ENCODE data around the gene LRIT3.
"Not testable (repeated sequence)": the region's sequence is repeated elsewhere in the genome, so short reads cannot be mapped to it uniquely, and the experiment has no call there.

Gene LRIT3

DNA sequence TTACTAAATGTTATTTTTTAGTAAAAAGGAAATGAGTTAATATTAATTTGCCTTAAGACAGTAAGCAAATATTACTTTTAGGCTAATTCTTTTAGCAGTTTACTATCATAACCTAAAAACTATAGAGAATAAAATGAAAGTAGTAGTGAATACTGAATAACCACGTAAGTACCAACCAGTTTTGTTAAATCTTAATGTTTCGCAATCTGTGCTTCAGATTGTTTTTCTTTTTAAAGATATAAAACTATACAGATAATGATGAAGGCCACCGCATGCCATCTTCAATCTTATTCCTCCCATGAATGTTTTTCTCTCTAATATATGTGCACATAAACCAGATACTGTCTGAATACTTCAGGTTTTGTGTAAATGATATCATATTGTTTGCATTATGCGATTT is 14.2 kb upstream of the LRIT3 start:
- POLR2A ChIA-PET = no interaction called here
- no peak overlapping the region for H3K4me3 ChIP-seq (ENCODE audit: low read depth, low read length)
- TF ChIP-seq, protein P1, sequence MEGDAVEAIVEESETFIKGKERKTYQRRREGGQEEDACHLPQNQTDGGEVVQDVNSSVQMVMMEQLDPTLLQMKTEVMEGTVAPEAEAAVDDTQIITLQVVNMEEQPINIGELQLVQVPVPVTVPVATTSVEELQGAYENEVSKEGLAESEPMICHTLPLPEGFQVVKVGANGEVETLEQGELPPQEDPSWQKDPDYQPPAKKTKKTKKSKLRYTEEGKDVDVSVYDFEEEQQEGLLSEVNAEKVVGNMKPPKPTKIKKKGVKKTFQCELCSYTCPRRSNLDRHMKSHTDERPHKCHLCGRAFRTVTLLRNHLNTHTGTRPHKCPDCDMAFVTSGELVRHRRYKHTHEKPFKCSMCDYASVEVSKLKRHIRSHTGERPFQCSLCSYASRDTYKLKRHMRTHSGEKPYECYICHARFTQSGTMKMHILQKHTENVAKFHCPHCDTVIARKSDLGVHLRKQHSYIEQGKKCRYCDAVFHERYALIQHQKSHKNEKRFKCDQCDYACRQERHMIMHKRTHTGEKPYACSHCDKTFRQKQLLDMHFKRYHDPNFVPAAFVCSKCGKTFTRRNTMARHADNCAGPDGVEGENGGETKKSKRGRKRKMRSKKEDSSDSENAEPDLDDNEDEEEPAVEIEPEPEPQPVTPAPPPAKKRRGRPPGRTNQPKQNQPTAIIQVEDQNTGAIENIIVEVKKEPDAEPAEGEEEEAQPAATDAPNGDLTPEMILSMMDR (IDR thresholded peaks at IDR 0.05; ENCODE audit: insufficient read depth, low read length, missing control alignments) = no peak
- no peak for DNase-seq (ENCODE audit: low read depth, low spot score)
- CTCF ChIA-PET = no interaction called here

DNA sequence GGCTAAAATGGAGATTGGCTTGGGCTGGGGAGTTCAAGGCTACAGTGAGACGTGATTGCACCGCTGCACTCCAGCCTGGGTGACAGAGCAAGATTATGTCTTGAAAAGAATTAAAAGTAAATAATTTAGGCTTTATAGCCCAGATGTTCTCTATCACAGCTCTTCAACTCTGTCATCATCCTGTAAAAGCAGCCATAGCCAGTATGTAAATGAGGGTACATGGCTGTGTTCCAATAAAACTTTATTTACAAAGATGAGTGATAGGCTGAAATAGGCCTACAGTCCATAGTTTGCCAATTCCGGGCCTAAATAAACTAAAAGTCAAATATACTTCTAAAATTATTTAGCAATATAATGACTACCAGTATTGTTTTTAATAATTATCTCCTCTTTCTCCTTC is 10.9 kb upstream of the LRIT3 start:
- CTCF ChIA-PET = no interaction called here
- TF ChIP-seq, protein P1 (IDR thresholded peaks at IDR 0.05; ENCODE audit: insufficient read depth, low read length, missing control alignments) = no peak
- no peak overlapping the region for H3K4me3 ChIP-seq (ENCODE audit: low read depth, low read length)
- DNase-seq (ENCODE audit: low read depth, low spot score) = no peak
- POLR2A ChIA-PET = no interaction called here

DNA sequence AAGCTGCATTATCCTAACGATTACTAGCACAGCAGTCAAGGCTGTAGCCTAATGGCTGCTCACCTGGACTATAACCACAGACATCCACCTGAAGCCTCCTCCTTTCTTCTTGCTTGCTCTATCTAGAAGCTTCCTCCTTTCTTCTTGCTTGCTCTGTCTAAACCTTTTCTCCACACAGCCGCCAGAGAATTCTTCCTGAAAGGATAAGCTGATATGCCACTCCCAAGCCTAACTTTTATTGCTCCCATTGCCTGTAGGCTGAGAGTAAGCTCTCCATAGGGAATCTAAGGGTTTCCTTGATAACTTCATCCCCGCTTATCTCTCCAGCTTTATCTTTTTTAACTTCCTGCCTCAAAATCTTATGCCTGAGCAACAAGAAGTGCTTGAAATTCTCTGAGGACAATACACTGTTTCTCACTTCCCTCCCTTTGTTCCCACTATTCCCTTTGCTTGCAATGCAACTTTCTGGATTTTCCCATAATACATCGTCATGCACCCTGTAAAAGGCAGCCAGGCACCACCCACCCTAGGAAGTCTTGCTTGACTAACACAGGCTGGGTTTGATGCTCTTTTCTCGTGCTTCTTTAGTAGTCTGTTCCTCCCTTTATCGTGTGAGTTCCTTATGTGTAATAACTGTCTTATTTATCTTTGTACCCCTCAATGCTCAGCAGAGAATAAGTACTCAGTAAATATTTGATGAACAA is 1.4 kb upstream of the LRIT3 start:
- CTCF ChIA-PET = no interaction called here
- POLR2A ChIA-PET = no interaction called here
- TF ChIP-seq, protein P1 (IDR thresholded peaks at IDR 0.05; ENCODE audit: insufficient read depth, low read length, missing control alignments) = no peak
- no peak for DNase-seq (ENCODE audit: low read depth, low spot score)
- no peak overlapping the region for H3K4me3 ChIP-seq (ENCODE audit: low read depth, low read length)

DNA sequence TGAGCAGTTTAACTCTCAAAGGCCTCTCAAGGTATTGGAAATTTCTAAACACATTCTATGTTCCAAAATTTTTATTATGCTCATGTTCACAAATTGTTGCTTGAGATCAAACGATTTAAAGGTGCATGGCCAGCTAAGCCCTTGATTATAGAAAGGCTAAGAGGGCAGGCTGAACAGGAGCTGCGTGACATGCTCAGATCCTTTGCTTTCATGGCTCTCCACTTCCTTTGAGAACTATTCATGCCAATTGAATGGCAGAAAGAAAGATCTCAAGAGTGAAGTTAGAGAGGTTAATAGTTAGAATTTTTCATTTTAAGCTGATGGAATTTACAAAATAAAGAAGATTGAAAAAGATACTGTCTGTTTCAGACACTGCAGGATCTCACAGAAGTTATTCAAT is 594 bp downstream of the LRIT3 start:
- H3K4me3 ChIP-seq (ENCODE audit: low read depth, low read length) = no peak overlapping the region
- TF ChIP-seq, protein P1 (IDR thresholded peaks at IDR 0.05; ENCODE audit: insufficient read depth, low read length, missing control alignments) = no peak
- CTCF ChIA-PET = interaction anchor here (1.0 to 1.6 kb wide), 2 partner anchors 22 to 130 kb away, joined by 3 to 4 read pairs; no protein-coding TSS in a partner anchor
- POLR2A ChIA-PET = no interaction called here
- no peak for DNase-seq (ENCODE audit: low read depth, low spot score)

DNA sequence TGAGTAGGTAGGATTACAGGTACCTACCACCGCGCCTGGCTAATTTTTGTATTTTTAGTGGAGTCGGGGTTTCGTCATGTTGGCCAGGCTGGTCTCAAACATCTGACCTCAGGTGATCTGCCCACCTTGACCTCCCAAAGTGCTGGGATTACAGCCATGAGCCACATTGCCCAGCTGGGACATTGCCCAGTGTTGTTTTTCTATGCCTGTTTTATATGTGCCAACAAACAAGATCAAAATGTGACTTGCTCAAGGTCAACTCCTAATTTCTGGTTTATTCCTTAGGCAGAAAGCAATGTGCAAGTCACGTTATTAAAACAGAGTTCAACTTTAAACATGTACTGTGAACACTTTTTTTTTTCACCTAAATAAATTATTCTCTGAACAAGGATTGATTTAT is 2.7 kb downstream of the LRIT3 start:
- H3K4me3 ChIP-seq (ENCODE audit: low read depth, low read length) = no peak overlapping the region
- DNase-seq (ENCODE audit: low read depth, low spot score) = no peak
- ChIA-PET POLR2A (no interaction called here), CTCF (interaction anchor here (0.7 kb wide), 1 partner anchor 654 kb away, joined by 3 read pairs; no protein-coding TSS in a partner anchor)
- TF ChIP-seq, protein P1 (IDR thresholded peaks at IDR 0.05; ENCODE audit: insufficient read depth, low read length, missing control alignments) = no peak

DNA sequence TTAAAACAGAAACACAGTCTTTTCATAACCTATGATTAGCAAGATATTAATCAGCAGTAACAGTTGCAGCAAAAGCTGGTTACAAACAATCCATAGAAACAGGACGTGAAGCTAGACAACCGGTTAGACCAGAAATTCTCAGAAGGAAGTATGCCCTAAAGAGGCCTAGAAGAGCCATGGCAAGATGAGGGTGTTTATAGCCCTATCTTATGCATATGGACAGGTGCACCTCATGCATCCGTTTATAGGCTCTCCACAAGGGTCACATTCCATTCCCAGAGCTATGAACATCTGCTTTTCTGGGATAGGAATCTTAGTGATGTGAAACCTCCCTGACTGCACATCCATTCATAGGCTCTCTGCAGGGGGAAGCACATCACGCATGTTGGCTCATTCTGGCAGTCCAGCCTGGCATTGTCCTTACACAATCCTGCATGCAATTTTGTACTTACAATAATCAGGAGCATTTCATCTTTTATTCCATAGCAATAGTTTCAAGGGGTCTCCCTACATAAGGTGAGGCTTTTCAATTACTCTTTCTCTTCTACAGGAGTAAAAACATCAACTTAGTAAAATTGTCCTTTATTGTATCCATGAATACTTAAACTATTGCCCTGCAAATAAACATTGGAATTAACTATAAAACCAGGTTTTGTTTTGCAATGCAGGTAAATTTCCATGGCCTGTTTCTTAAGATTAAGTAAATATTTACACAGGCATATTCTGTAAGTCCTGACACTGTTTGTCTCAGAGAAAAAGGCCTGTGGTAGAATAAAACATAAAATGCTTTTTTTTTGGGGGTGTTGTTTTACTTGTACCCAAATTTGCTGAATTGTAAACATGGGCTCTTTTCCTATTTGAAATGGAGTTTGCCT is 11.8 kb downstream of the LRIT3 start:
- DNase-seq (ENCODE audit: low read depth, low spot score); H3K4me3 ChIP-seq (ENCODE audit: low read depth, low read length); CTCF ChIA-PET; POLR2A ChIA-PET: not testable (repeated sequence)
